B cell (primary cell): ENCODE measurements around the gene PEX14. TPM values are rescaled to one million over a fixed set of nuclear protein-coding genes. Genes with fewer than 3 reads are reported as not detected.

Experiments used
- ATAC-seq: fragments of 200-7000 bp; cut with Tn5 transposase; one replicate; pipeline ENCODE4 v1.10.0; 2021; ENCODE audit warnings: low read depth, mild to moderate bottlenecking, moderate number of reproducible peaks, moderate library complexity
- CTCF ChIA-PET: fragments of 350-600 bp; sonication (Branson Sonifier 250); formaldehyde crosslinking; loops from one replicate; lab custom pipeline; 2021; ENCODE audit warnings: antibody characterized with exemption, inconsistent platforms; lab: Charles Lee
- POLR2A ChIA-PET: fragments of 350-600 bp; sonication (Branson Sonifier 250); formaldehyde crosslinking; loops from one replicate; lab custom pipeline; 2021; ENCODE audit warnings: antibody characterized with exemption; lab: Charles Lee
- DNase-seq: peaks from one replicate; pipeline ENCODE4 v3.0.0; 2013
- H2AFZ ChIP-seq: 2 replicates; pipeline ENCODE4 v1.6.1; 2012; ENCODE audit warnings: mild to moderate bottlenecking, low read depth, low read length; ENCODE audit not compliant: insufficient read depth, poor library complexity, severe bottlenecking
- H3K27ac ChIP-seq, 2 donors: 1 replicate in 1 of 2; 2 replicates in 1 of 2; pipeline ENCODE4 v1.5.1; 2012 to 2013; ENCODE audit warnings: low read length in 2 of 2, mild to moderate bottlenecking in 2 of 2, moderate library complexity in 1 of 2
- H3K27me3 ChIP-seq, 4 experiments: fragments of 200-600 bp in 1 of 4; sonication (generic) in 1 of 4; replicated peaks in 1 of 4; 1 replicate in 2 of 4; 2 replicates in 2 of 4; pipeline versions ENCODE4 v1.6.1 to v1.7.0; 2013 to 2016; ENCODE audit warnings: low read length in 3 of 4, mild to moderate bottlenecking in 2 of 4, mixed read lengths in 1 of 4, moderate library complexity in 1 of 4; ENCODE audit not compliant: insufficient read depth in 4 of 4, control insufficient read depth in 3 of 4; ENCODE audit errors: control extremely low read depth in 1 of 4
- H3K36me3 ChIP-seq, 2 experiments: replicated peaks in 1 of 2; 1 replicate in 1 of 2; 2 replicates in 1 of 2; pipeline versions ENCODE4 v1.6.1 to v1.7.1; 2013; ENCODE audit warnings: low read length in 1 of 2; ENCODE audit not compliant: insufficient read depth in 2 of 2, control insufficient read depth in 1 of 2; ENCODE audit errors: control extremely low read depth in 1 of 2, extremely low read depth in 1 of 2
- H3K4me1 ChIP-seq, 2 donors: fragments of 200-600 bp in 1 of 2; sonication (generic) in 1 of 2; 1 replicate in 1 of 2; 2 replicates in 1 of 2; pipeline versions ENCODE4 v1.5.1 to v1.6.1; 2013 to 2017; ENCODE audit warnings: low read length in 2 of 2; ENCODE audit not compliant: control insufficient read depth in 2 of 2, insufficient read depth in 2 of 2
- H3K4me2 ChIP-seq: replicated peaks from 2 replicates; pipeline ENCODE3; 2012; ENCODE audit warnings: mild to moderate bottlenecking, low read depth, low read length; ENCODE audit not compliant: poor library complexity, severe bottlenecking
- H3K4me3 ChIP-seq, 5 experiments: fragments of 200-600 bp in 1 of 5; sonication (generic) in 1 of 5; 1 replicate in 3 of 5; 2 replicates in 2 of 5; pipeline versions ENCODE4 v1.5.1 to v1.7.0; 2011 to 2016; ENCODE audit warnings: low read length in 4 of 5, mild to moderate bottlenecking in 4 of 5, low read depth in 2 of 5, control low read depth in 1 of 5, moderate library complexity in 1 of 5; ENCODE audit not compliant: insufficient read depth in 1 of 5; ENCODE audit errors: control extremely low read depth in 1 of 5, extremely low read depth in 1 of 5
- H3K79me2 ChIP-seq: fragments of 200-600 bp; sonication (generic); one replicate; pipeline ENCODE4 v1.6.0; 2016; ENCODE audit warnings: low read length; ENCODE audit not compliant: control insufficient read depth, insufficient read depth
- H3K9ac ChIP-seq: fragments of 200-600 bp; sonication (generic); 2 replicates; pipeline ENCODE4 v1.6.1; 2017; ENCODE audit warnings: mild to moderate bottlenecking, low read length, moderate library complexity
- H3K9me3 ChIP-seq, 3 donors: one replicate each; pipeline versions ENCODE4 v1.6.1 to v1.7.1; 2013; ENCODE audit warnings: low read length in 2 of 3; ENCODE audit not compliant: control insufficient read depth in 2 of 3, insufficient read depth in 1 of 3; ENCODE audit errors: control extremely low read depth in 1 of 3
- H4K20me1 ChIP-seq: 2 replicates; pipeline ENCODE4 v1.6.0; 2012; ENCODE audit warnings: mild to moderate bottlenecking, low read length; ENCODE audit not compliant: insufficient read depth, control insufficient read depth, poor library complexity, severe bottlenecking
- H3K27ac Mint-ChIP-seq: one replicate; pipeline ENCODE4 v1.8.0; 2021; ENCODE audit warnings: mixed read lengths
- H3K27me3 Mint-ChIP-seq: one replicate; pipeline ENCODE4 v1.8.0; 2021; ENCODE audit warnings: mixed read lengths
- H3K4me1 Mint-ChIP-seq: one replicate; pipeline ENCODE4 v1.8.0; 2021; ENCODE audit warnings: mixed read lengths
- H3K4me3 Mint-ChIP-seq: one replicate; pipeline ENCODE4 v1.8.0; 2021; ENCODE audit warnings: mixed read lengths
- H3K9me3 Mint-ChIP-seq: one replicate; pipeline ENCODE4 v1.8.0; 2022; ENCODE audit warnings: mixed read lengths; ENCODE audit not compliant: insufficient read depth
- CTCF ChIP-seq: fragments of 200-600 bp; IDR thresholded peaks from one replicate; pipeline ENCODE4 v1.8.0; 2022; ENCODE audit warnings: antibody characterized with exemption, mild to moderate bottlenecking
- EZH2 ChIP-seq: IDR thresholded peaks from 2 replicates; pipeline ENCODE4 v1.6.1; 2012; ENCODE audit warnings: borderline replicate concordance, low read depth, mild to moderate bottlenecking, moderate library complexity, low read length; ENCODE audit not compliant: insufficient read depth, poor library complexity, severe bottlenecking
- WGBS: methylation state at CpG from one replicate; pipeline ENCODE4 v1.1.5; 2013; ENCODE audit warnings: missing lambda C conversion rate; ENCODE audit not compliant: insufficient coverage; 5-methylcytosine and 5-hydroxymethylcytosine counted together
- intact Hi-C: fragments of 100-400 bp; cut with micrococcal nuclease; formaldehyde crosslinking; loops from one replicate; pipeline ENCODE4 v1.10.0; 2022
- polyA plus RNA-seq: library from polyadenylated mRNA; depleted of rRNA; stranded (reverse); fragments of >200 nt; gene quantifications from 2 replicates; pipeline ENCODE4 v1.2.3, GENCODE V29; 2012
- total RNA-seq, 2 donors: library from RNA; stranded (reverse); fragments of 120-200 nt in 1 of 2; gene quantifications; 1 replicate in 1 of 2; 2 replicates in 1 of 2; pipeline versions ENCODE4 v1.2.3 to v1.2.4, GENCODE V29; 2013 to 2022

PEX14 gene
- total and polyA plus RNA-seq, 2 donors (not counting 1 experiment from before 2014, with no cell fraction given): 14.1 to 19.3 TPM

- H3K27ac Mint-ChIP-seq: no peak overlapping the region
- H3K9me3 Mint-ChIP-seq: no peaks in the 10 kb centered on the region
- Histone ChIP-seq H2AFZ (no peak overlapping the region), H3K4me1 (no peaks in the 10 kb centered on the region), H4K20me1 (no peaks in the 10 kb centered on the region), H3K27ac (no peak overlapping the region), H3K9ac (no peak overlapping the region), H3K36me3 (peaks cover 0 to 5% of the 10 kb centered on the region in 2 experiments), H3K79me2 (no peaks in the 10 kb centered on the region), H3K9me3 (no peaks in the 10 kb centered on the region), H3K4me3 (no peak overlapping the region), H3K27me3 (no peaks in the 10 kb centered on the region), H3K4me2 (no peak overlapping the region)
- H3K4me3 Mint-ChIP-seq: no peak overlapping the region
- no peak for TF ChIP-seq EZH2
- ChIA-PET CTCF (no interaction called here), POLR2A (no interaction called here)
- ATAC-seq: no peak
- H3K27me3 Mint-ChIP-seq: no peaks in the 10 kb centered on the region
- WGBS: 95% methylated on average over 29 of the region's 40 CpGs
- no peak for DNase-seq
- no peaks in the 10 kb centered on the region for H3K4me1 Mint-ChIP-seq
- intact Hi-C loops: no loop called here
These were observed 176.0 kb downstream of the PEX14 start for GRCh38 chr1:10650556-10651388.

GRCh38 chr1:10651389-10651766 lies 176.6 kb downstream of the PEX14 start:
- Mint-ChIP-seq H3K4me1 (no peaks in the 10 kb centered on the region), H3K9me3 (no peaks in the 10 kb centered on the region), H3K27me3 (no peaks in the 10 kb centered on the region), H3K27ac (no peak overlapping the region), H3K4me3 (no peak overlapping the region)
- ChIA-PET CTCF (no interaction called here), POLR2A (no interaction called here)
- no peaks in the 10 kb centered on the region for H3K9me3 ChIP-seq
- H3K9ac ChIP-seq: no peak overlapping the region
- H3K27me3 ChIP-seq: no peaks in the 10 kb centered on the region
- no peaks in the 10 kb centered on the region for H3K4me1 ChIP-seq
- TF ChIP-seq EZH2: no peak
- no peak for TF ChIP-seq CTCF
- ATAC-seq: no peak
- H3K27ac ChIP-seq: no peak overlapping the region
- peaks cover 0 to 3% of the 10 kb centered on the region in 2 experiments for H3K36me3 ChIP-seq
- no peak overlapping the region for H3K4me2 ChIP-seq
- no peaks in the 10 kb centered on the region for H4K20me1 ChIP-seq
- no peak overlapping the region for H2AFZ ChIP-seq
- intact Hi-C loops: no loop called here
- DNase-seq: no peak
- no peak overlapping the region for H3K4me3 ChIP-seq
- no peaks in the 10 kb centered on the region for H3K79me2 ChIP-seq
- WGBS: 90% methylated on average over 19 of the region's 19 CpGs
